Measurements from ENCODE around the gene PPFIA1. TPM values are rescaled to one million over a fixed set of nuclear protein-coding genes. Genes with fewer than 3 reads are reported as not detected.

PPFIA1 gene
- total and polyA plus RNA-seq, 2 of the 13 experiments (the other 11 are each of a cell fraction or from before 2014, with no cell fraction given): 29.9 to 45.2 TPM

- peak; percentile 77 for ATAC-seq
- Histone ChIP-seq H3K9ac (ENCODE audit: insufficient read depth, low read depth, low read length) (peak overlapping the region; percentile 90), H3K4me1 (ENCODE audit: insufficient read depth, low read length) (peaks cover 51% of the 10 kb centered on the region), H3K4me3 (replicated peaks in 1 of 3; ENCODE audit: insufficient read depth in 1 of 3, low read depth in 2 of 3, low read length in 3 of 3) (peak overlapping the region; percentile 86 to 97 (median 92)), H3K79me2 (ENCODE audit: insufficient read depth, low read length) (peaks cover 39% of the 10 kb centered on the region), H3K27me3 (ENCODE audit: control insufficient read depth in 1 of 2, insufficient read depth in 2 of 2, low read length in 2 of 2) (peaks cover 0 to 4% of the 10 kb centered on the region in 2 experiments; a peak in 1 of 5 replicates), H3K27ac (ENCODE audit: extremely low read length, insufficient read depth, low read length) (peak overlapping the region; percentile 79), H2AFZ (ENCODE audit: low read length) (no peak overlapping the region), H4K20me1 (ENCODE audit: insufficient read depth, low read length) (peaks cover 2% of the 10 kb centered on the region; the same call in 1 of the 2 replicates), H3K9me3 (ENCODE audit: low read length) (no peaks in the 10 kb centered on the region), H3K36me3 (replicated peaks in 1 of 2; ENCODE audit: control insufficient read depth in 1 of 2, insufficient read depth in 2 of 2, low read length in 2 of 2) (peaks cover 4 to 29% of the 10 kb centered on the region in 2 experiments; a peak in 3 of 5 replicates), H3K4me2 (ENCODE audit: low read depth, low read length) (peak overlapping the region; percentile 78)
- POLR2A ChIA-PET: interaction anchor here (1.2 kb wide), 1 partner anchor 68 kb away, joined by 3 read pairs; the partner anchor contains the start of gene FADD
- intact Hi-C loops (cut with micrococcal nuclease; ENCODE audit: unreplicated experiment): loop anchor here (10.0 kb wide), 1 partner anchor 66 kb away; the partner anchor contains the start of gene FADD
- WGBS (ENCODE audit: low lambda C conversion rate): under 1% methylated on average over 23 of the region's 75 CpGs
- CTCF ChIA-PET (ENCODE audit: low intra/inter-chr PET ratio, low total read pairs): no interaction called here
- in situ Hi-C loops (cut with HindIII; ENCODE audit: extremely low pct_ligation_motif_present, low pct_unique_long_range_greater_than_20kb): no loop called here
- no peak for FAIRE-seq
- BruUV-seq (replicated peaks): no TSS peak
- peak; percentile 37 for DNase-seq (ENCODE audit: low spot score)
- TF ChIP-seq MED1 (CRISPR knock-in tag; IDR thresholded peaks at IDR 0.05) (no peak), PHF8 (CRISPR knock-in tag; IDR thresholded peaks at IDR 0.05) (0 out of 2 replicates have a peak, but pooled peaks have one; percentile 24), ZNF143 (CRISPR knock-in tag; IDR thresholded peaks at IDR 0.05) (no peak), CBX2 (IDR thresholded peaks at IDR 0.05; ENCODE audit: low read depth, low read length) (no peak), CBX2 (CRISPR knock-in tag; IDR thresholded peaks at IDR 0.05; ENCODE audit: low read depth) (no peak), KAT7 (CRISPR knock-in tag; IDR thresholded peaks at IDR 0.05; ENCODE audit: borderline replicate concordance) (0 out of 2 replicates have a peak, but pooled peaks have one; percentile 23), TFAP4 (IDR thresholded peaks at IDR 0.05; ENCODE audit: borderline replicate concordance, low read depth) (no peak), CREB1 (IDR thresholded peaks at IDR 0.05) (no peak), CREB1 (CRISPR knock-in tag; IDR thresholded peaks at IDR 0.05) (no peak), KLF16 (CRISPR knock-in tag; IDR thresholded peaks at IDR 0.05) (no peak), ZNF20 (CRISPR knock-in tag; IDR thresholded peaks at IDR 0.05) (no peak), RAD51 (IDR thresholded peaks at IDR 0.05; ENCODE audit: borderline replicate concordance) (no peak), ZNF263 (CRISPR knock-in tag; IDR thresholded peaks at IDR 0.05) (peak; percentile 0; the same call in 1 of the 2 replicates), ZFP37 (CRISPR knock-in tag; IDR thresholded peaks at IDR 0.05; ENCODE audit: borderline replicate concordance) (no peak), SNRNP70 (IDR thresholded peaks at IDR 0.05; ENCODE audit: low read depth, low read length) (no peak), ZNF180 (CRISPR knock-in tag; IDR thresholded peaks at IDR 0.05; ENCODE audit: borderline replicate concordance, low read depth) (no peak), KMT2A (CRISPR knock-in tag; IDR thresholded peaks at IDR 0.05) (0 out of 2 replicates have a peak, but pooled peaks have one; percentile 28)
- TF ChIP-seq, protein P1, sequence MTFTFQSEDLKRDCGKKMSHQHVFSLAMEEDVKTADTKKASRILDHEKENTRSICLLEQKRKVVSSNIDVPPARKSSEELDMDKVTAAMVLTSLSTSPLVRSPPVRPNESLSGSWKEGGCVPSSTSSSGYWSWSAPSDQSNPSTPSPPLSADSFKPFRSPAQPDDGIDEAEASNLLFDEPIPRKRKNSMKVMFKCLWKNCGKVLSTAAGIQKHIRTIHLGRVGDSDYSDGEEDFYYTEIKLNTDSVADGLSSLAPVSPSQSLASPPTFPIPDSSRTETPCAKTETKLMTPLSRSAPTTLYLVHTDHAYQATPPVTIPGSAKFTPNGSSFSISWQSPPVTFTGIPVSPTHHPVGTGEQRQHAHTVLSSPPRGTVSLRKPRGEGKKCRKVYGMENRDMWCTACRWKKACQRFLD (CRISPR knock-in tag; IDR thresholded peaks at IDR 0.05; ENCODE audit: borderline replicate concordance): no peak
- TF ChIP-seq, protein P2, sequence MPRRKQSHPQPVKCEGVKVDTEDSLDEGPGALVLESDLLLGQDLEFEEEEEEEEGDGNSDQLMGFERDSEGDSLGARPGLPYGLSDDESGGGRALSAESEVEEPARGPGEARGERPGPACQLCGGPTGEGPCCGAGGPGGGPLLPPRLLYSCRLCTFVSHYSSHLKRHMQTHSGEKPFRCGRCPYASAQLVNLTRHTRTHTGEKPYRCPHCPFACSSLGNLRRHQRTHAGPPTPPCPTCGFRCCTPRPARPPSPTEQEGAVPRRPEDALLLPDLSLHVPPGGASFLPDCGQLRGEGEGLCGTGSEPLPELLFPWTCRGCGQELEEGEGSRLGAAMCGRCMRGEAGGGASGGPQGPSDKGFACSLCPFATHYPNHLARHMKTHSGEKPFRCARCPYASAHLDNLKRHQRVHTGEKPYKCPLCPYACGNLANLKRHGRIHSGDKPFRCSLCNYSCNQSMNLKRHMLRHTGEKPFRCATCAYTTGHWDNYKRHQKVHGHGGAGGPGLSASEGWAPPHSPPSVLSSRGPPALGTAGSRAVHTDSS (CRISPR knock-in tag; conservative IDR thresholded peaks at IDR 0.05): no peak
- TF ChIP-seq, protein P3, sequence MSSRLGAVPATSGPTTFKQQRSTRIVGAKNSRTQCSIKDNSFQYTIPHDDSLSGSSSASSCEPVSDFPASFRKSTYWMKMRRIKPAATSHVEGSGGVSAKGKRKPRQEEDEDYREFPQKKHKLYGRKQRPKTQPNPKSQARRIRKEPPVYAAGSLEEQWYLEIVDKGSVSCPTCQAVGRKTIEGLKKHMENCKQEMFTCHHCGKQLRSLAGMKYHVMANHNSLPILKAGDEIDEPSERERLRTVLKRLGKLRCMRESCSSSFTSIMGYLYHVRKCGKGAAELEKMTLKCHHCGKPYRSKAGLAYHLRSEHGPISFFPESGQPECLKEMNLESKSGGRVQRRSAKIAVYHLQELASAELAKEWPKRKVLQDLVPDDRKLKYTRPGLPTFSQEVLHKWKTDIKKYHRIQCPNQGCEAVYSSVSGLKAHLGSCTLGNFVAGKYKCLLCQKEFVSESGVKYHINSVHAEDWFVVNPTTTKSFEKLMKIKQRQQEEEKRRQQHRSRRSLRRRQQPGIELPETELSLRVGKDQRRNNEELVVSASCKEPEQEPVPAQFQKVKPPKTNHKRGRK (CRISPR knock-in tag; IDR thresholded peaks at IDR 0.05): no peak
These were observed 573 bp downstream of the PPFIA1 start for GRCh38 chr11:70270877-70271648.

Data from HepG2 (cell line).